G401.6 (cell line): ENCODE results near the gene VRK3.
"Not testable (repeated sequence)": the region's sequence is repeated elsewhere in the genome, so short reads cannot be mapped to it uniquely, and the experiment has no call there.

Source experiments
- FAIRE-seq: peaks from 2 replicates; lab custom pipeline; 2012; peaks lifted over from hg19 to GRCh38; lab: Jason Lieb, UNC

The VRK3 gene

DNA sequence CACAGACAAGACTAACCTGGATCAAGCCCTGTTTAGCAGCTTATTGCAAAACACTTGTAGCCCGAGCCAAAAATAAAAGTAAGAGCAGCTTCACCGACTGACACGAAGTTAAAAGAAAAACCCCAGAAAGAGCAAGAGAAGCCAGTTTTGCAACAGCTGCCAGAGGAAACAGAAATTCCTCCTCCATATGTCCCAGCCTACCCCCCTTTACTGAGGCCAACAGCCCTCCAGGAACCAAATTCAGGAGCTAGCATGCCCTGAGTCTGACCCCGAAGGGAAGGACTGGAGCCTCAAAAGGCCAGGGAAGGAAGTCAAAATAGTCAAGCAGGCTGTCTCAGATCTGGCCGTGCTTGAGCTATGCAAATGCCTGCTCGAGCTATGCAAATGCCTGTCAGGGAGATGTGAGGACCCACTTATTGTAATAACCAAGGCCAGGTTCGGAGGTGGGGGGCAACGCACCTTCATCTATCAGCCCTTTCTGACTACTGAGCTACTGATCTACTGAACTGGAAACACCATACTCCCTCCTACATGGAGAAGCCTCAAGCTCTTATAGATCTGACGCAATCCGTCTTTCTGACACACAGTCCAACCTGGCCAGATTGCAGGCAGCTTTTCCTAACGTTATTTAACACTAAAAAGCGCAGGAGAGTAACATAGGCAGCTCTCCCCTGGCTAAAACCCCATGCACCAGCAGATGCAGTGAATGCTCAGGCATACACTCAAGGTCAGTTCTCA is 70.9 kb downstream of the VRK3 start:
- no peak for FAIRE-seq

- FAIRE-seq = no peak
Measured at GRCh38 chr19:49953416-49953815, 71.8 kb downstream of the VRK3 start.

DNA sequence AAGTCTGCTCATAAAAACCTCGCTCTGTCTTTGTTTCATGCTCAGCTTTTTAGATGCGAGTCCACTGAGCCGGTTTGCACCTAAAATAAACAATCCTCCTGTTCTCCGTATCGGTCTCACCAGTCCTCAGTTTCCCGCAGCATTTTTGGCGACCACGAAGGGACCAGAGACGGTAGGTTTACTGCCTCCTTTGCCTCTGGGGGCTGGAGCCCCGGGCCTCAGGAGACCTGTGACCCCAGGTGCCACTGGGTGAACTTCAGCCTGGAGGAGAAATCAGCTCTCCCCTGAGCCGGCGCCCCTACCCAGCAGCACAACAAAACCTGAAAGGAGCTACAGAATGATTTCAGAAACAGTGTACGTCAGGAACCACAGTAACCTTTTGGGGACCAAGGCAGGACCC is 72.3 kb downstream of the VRK3 start:
- no peak for FAIRE-seq

- no peak for FAIRE-seq
Measured at GRCh38 chr19:49952479-49952836, 72.7 kb downstream of the VRK3 start.

- FAIRE-seq = no peak
Measured at GRCh38 chr19:49951806-49952478, 73.2 kb downstream of the VRK3 start.

- FAIRE-seq = no peak
Measured at GRCh38 chr19:49950956-49951526, 74.1 kb downstream of the VRK3 start.

- no peak for FAIRE-seq
Measured at GRCh38 chr19:49950590-49950948, 74.6 kb downstream of the VRK3 start.

DNA sequence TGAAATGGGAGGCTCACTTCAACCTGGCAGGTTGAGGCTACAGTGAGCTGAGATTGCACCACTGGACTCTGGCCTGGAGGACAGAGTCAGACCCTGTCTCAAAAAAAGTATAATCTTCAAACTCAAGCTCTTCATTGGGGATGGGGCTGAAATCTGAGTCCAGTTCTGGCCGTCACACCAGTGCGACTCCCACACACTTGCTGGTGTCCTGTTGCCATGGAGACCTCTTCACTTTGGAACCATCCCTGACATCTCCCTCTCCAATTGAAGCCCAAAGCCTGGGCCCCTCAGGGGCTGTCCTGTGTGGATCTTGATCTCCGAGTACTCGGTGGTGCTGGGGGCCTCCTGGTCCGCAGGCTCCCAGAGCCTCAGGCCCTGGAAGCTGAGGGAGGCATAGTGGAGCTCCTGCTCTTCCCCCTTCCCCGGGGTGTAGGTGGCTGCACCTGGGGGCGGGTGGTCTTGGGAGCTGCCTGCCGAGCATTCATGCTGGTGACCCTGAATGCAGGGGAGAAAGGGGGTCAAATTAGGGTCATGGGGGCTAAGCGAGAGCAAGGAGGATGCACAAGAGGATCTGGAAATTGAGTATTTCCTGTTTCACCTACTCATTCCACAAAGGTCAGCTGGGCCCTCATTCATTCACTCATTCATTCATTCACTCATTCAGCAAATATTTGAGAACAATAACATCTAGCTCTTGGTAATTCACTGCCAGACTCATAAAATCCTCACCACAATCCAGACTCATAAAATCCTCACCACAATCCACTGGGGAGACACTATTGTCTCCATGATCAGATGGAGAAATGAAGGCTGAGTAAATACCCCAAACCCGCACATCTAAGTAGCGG is 75.2 kb downstream of the VRK3 start:
- no peak for FAIRE-seq

DNA sequence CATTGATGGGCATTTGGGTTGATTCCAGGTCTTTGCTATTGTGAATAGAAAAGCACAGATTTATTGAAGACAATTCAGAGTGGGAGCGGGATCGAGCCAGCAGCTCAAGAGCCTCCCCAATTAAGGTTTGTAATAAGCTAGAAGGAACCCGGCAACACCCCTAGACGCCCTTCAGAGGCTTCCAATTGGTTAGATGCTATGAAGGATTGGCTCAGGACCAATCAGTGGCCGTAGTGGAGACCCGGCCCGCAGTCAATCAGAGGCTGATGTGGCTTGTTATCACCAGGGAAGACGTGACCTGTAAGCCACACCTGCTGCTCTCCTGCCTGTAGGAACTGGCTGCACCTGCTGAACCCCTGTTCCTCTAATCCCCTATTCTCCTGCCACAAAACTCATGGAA is 78.8 kb downstream of the VRK3 start:
- FAIRE-seq = no peak

- not testable (repeated sequence) for FAIRE-seq
Measured at GRCh38 chr19:49944567-49944966, 80.6 kb downstream of the VRK3 start.

- FAIRE-seq = no peak
Measured at GRCh38 chr19:49940482-49940791, 84.7 kb downstream of the VRK3 start.

DNA sequence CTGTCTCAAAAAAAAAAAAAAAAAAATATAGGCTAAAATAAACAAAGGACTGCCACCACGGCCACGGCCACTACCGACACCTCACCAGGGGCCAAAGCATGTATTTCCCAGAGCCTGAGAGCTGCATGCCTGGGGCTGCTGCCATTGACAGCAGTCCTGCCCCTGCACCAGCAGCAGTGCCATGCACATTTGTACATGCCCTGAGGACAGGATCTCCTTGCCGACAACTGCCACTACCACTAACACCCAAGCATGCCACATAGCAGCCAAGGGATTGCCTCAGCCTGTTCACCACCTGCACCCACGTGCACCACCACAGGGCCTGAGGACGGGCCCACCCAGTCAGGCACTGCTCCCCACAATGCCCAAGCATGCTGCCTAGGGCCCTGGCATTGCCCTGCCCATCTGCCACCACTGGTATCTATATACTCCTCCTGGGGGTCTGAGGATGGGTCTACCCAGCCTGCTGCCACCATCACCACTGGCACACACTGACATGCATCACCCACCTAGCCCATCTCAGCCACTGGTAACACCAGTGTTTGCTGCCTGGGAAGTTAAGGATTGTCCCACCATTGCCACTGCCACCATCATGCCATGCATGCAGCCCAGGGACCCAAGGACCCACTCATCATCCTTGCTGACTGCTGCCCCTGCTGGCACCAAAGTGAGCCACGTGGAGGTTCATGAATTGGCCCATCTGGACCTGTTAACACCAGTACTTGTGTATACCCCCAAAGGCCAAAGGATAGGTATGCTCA is 85.3 kb downstream of the VRK3 start:
- no peak for FAIRE-seq

DNA sequence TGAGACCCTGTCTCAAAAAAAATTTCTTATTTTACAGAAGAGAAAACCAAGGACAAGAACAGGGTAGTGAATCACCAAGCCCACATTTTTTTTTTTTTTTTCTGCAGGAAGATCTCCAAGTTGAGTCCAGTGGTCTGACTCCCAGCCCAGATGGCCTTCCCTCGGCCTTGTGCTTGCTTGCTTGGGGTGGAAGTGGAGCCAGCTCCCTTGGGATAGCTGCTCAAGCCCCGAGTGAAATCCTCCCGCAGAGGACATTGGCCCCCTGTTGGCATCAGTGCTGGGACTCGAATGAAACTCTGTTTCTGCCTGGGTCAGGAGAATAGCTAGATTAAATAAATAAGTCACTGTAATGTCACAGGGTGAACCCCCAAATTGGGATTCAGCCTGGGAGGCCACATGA is 86.5 kb downstream of the VRK3 start:
- FAIRE-seq = no peak

DNA sequence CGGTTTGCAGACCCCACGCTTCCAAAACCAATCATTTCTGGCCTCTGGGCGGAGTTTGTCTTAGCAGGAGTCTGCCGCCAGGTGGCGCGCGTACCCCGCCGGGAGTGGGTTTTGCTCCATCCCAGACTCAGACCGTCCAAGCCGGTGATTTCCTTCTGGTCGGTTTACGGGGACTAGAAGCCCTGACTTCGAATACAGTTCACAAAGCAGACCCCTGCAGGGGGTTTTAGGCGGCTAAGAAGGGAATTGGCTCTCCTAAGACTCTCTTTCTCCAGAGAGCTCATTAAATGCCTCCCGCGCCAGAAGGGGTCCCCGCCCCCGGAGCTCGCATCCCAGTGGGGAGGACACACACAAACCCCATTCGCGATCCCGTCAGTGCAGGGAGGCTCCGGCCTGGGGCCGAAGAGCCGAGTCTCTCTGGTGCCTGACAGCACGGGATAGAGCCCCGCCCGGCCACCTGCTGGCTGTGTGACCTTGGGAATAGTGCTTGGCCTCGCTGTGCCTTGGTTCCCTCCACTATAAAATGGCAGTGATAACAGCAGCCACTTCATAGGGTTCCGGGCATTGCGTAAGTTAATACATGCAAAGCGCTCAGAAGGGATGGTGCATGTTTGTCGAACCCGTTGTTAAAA is 87.3 kb downstream of the VRK3 start:
- peak; percentile 19 for FAIRE-seq

- FAIRE-seq = no peak
Measured at GRCh38 chr19:49936549-49936948, 88.6 kb downstream of the VRK3 start.

- no peak for FAIRE-seq
Measured at GRCh38 chr19:49933643-49934042, 91.5 kb downstream of the VRK3 start.

GRCh38 chr19:49932731-49933131 is 92.4 kb downstream of the VRK3 start:
- no peak for FAIRE-seq

DNA sequence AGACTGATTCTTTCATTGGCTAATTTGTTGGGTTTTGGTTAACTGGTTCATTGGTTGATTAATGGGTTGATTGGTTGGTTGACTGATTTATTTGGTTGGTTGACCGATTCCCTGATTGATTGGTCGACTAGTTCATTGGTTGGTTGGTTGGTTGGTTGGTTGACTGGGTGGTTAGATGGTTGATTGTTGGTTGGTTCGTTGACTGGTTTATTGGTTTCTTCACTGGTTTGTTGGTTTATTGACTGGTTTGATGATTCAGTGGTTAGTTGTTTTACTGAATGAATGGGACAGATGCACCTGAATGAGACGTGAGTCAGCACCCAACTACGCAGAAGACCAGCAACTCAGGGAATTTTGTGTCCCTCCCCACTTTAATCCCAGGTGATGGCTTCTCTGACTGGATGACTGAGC is 93.1 kb downstream of the VRK3 start:
- no peak for FAIRE-seq

DNA sequence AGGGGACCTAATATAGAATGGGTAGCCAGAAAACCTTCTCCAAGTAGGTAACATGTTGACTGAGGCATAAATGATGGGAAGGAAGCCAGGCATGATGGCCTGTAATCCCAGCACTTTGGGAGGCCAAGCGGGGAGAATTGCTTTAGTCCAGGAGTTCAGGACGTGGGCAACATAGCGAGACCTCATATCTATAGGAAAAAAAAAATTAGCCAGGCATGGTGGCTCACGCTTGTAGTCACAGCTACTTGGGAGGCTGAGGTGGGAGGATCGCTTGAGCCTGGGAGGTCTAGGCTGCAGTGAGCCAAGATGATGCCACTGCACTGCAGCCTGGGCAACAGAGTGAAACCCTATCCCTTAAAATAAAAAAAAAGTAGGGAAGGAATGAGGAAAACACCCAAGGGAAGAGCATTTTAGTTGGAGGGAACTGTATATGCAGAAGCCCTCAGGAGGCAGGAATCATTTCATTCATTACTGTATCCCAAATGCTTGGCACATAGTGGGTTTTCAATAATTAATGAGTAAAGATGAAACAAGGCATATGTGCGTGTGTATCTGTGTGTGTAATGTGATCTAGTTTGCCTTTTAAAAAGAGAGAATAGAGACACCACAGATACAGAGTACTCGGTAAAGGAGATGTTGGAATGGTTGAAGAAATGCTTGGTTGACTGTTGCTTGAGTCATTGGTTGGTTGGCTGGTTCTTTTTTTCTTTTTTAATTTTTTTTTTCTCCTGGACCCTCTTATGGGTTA is 93.7 kb downstream of the VRK3 start:
- no peak for FAIRE-seq

DNA sequence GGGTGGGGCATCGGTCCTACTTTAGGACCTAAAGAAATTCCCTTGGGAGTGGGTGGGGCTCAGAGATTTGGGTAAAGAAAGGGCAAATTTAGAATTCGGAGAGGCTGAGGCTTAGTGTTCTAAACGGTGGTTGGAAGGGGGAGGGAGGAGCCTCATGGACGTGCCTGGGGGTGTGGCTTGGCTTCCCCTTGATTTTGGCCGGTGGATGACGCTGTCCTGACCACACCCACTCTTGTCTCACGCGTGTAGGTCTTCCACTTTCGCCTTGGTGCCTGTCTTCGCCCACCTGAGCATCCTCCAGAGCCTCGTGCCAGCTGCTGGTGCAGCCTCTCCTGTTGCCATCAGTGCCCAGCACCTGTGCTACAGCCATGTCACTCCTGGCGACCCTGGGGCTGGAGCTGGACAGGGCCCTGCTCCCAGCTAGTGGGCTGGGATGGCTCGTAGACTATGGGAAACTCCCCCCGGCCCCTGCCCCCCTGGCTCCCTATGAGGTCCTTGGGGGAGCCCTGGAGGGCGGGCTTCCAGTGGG is 94.6 kb downstream of the VRK3 start:
- FAIRE-seq = no peak
